Neural cell (in vitro differentiated cells): ENCODE data around the gene PDE11A.
"Not testable (repeated sequence)": the region's sequence is repeated elsewhere in the genome, so short reads cannot be mapped to it uniquely, and the experiment has no call there.

Experiments
- CTCF ChIP-seq: fragments of 450-650 bp; IDR thresholded peaks from 2 replicates; pipeline ENCODE4 v1.5.1; 2014; ENCODE audit warnings: antibody characterized with exemption, mild to moderate bottlenecking, moderate library complexity; ENCODE audit not compliant: poor library complexity, severe bottlenecking
- EP300 ChIP-seq: fragments of 450-650 bp; conservative IDR thresholded peaks from 2 replicates; pipeline ENCODE4 v1.6.1; 2014; ENCODE audit warnings: antibody characterized with exemption, mild to moderate bottlenecking, moderate library complexity; ENCODE audit not compliant: poor library complexity, severe bottlenecking
- EZH2 ChIP-seq: fragments of 200-600, 300-800 bp; shearing (Covaris generic), sonication (generic); IDR thresholded peaks from 2 replicates; pipeline ENCODE4 v1.6.1; 2014; ENCODE audit warnings: antibody characterized with exemption, low read length, borderline replicate concordance, mild to moderate bottlenecking; ENCODE audit not compliant: insufficient read depth, poor library complexity, severe bottlenecking
- MXI1 ChIP-seq: fragments of 450-650 bp; conservative IDR thresholded peaks from 2 replicates; pipeline ENCODE4 v1.6.1; 2014; ENCODE audit warnings: antibody characterized with exemption, mild to moderate bottlenecking; ENCODE audit not compliant: poor library complexity, severe bottlenecking
- POLR2AphosphoS5 ChIP-seq: IDR thresholded peaks from 2 replicates; pipeline ENCODE4 v1.6.1; 2012
- RAD21 ChIP-seq: fragments of 450-650 bp; conservative IDR thresholded peaks from 2 replicates; pipeline ENCODE4 v1.6.1; 2014; ENCODE audit warnings: antibody characterized with exemption, mild to moderate bottlenecking, moderate library complexity
- REST ChIP-seq: IDR thresholded peaks from 2 replicates; pipeline ENCODE4 v1.6.1; 2012; ENCODE audit warnings: borderline replicate concordance
- SMC3 ChIP-seq: fragments of 450-650 bp; conservative IDR thresholded peaks from 2 replicates; pipeline ENCODE4 v1.6.1; 2014; ENCODE audit warnings: antibody characterized with exemption, mild to moderate bottlenecking, moderate library complexity; ENCODE audit not compliant: poor library complexity

- not testable (repeated sequence) for TF ChIP-seq EZH2, CTCF, POLR2AphosphoS5, MXI1, REST, EP300, SMC3, RAD21
Observed at GRCh38 chr2:177835418-177836204, 237.0 kb downstream of the PDE11A start.
